Smooth muscle cell (in vitro differentiated cells): ENCODE data around the gene STK25. TPM values are rescaled to one million over a fixed set of nuclear protein-coding genes. Genes with fewer than 3 reads are reported as not detected.

Source experiments
- DNase-seq: peaks from one replicate; lab custom pipeline; 2025; ENCODE audit not compliant: unreplicated experiment; lab: John Stamatoyannopoulos, UW
- H2AFZ ChIP-seq: fragments of 200-600 bp; sonication (generic); 2 replicates; pipeline ENCODE4 v1.6.0; 2016; ENCODE audit warnings: antibody characterized with exemption, low read depth, mild to moderate bottlenecking
- H3F3A ChIP-seq: fragments of 200-600 bp; sonication (generic); 2 replicates; pipeline ENCODE4 v1.6.0; 2017; ENCODE audit warnings: antibody characterized with exemption, low read depth
- H3K27ac ChIP-seq: fragments of 200-600 bp; sonication (generic); 2 replicates; pipeline ENCODE4 v1.5.1; 2016; ENCODE audit warnings: low read depth, mild to moderate bottlenecking
- H3K27me3 ChIP-seq: fragments of 200-600 bp; sonication (generic); 2 replicates; pipeline ENCODE4 v1.6.1; 2016; ENCODE audit warnings: low read depth, mild to moderate bottlenecking
- H3K36me3 ChIP-seq: fragments of 200-600 bp; sonication (generic); 2 replicates; pipeline ENCODE4 v1.5.1; 2016; ENCODE audit warnings: low read depth
- H3K4me1 ChIP-seq: fragments of 200-600 bp; sonication (generic); 2 replicates; pipeline ENCODE4 v1.5.1; 2016; ENCODE audit warnings: low read depth
- H3K4me2 ChIP-seq: fragments of 200-600 bp; sonication (generic); 2 replicates; pipeline ENCODE4 v1.6.0; 2016; ENCODE audit warnings: mild to moderate bottlenecking
- H3K4me3 ChIP-seq: fragments of 200-600 bp; sonication (generic); 2 replicates; pipeline ENCODE4 v1.5.1; 2016; ENCODE audit warnings: mild to moderate bottlenecking
- H3K79me2 ChIP-seq: fragments of 200-600 bp; sonication (generic); 2 replicates; pipeline ENCODE4 v1.6.0; 2016; ENCODE audit warnings: low read depth, mild to moderate bottlenecking
- H3K9ac ChIP-seq: fragments of 200-600 bp; sonication (generic); 2 replicates; pipeline ENCODE4 v1.6.0; 2016; ENCODE audit warnings: low read depth
- H3K9me3 ChIP-seq: fragments of 200-600 bp; sonication (generic); replicated peaks from 2 replicates; pipeline ENCODE4 v1.5.1; 2016; ENCODE audit warnings: low read depth
- H4K20me1 ChIP-seq: fragments of 200-600 bp; sonication (generic); 2 replicates; pipeline ENCODE4 v1.6.0; 2016; ENCODE audit warnings: low read depth
- WGBS: methylation state at CpG from one replicate; pipeline ENCODE4 v1.1.7; 2016; ENCODE audit warnings: low lambda C conversion rate; 5-methylcytosine and 5-hydroxymethylcytosine counted together
- polyA plus RNA-seq: library from polyadenylated mRNA; unstranded; fragments of >200 nt; fragmentation: Nextera tagmentation; extraction: Ambion mirVana; gene quantifications from 2 replicates; pipeline ENCODE4 v1.2.1, GENCODE V29; 2016
- total RNA-seq: library from RNA; depleted of rRNA; stranded (reverse); fragments of >200 nt; gene quantifications from 2 replicates; pipeline ENCODE4 v1.2.3, GENCODE V29; 2014
- TF ChIP-seq, protein P1 (sequence below): fragments of 200-600 bp; sonication (generic); IDR thresholded peaks from 2 replicates; pipeline ENCODE4 v1.5.1; 2017; ENCODE audit warnings: borderline replicate concordance, mild to moderate bottlenecking, antibody characterized with exemption; ENCODE audit not compliant: insufficient read depth, poor library complexity, severe bottlenecking

Gene STK25
- total and polyA plus RNA-seq, 2 experiments from 2014 or later = 200 to 212 TPM

DNA sequence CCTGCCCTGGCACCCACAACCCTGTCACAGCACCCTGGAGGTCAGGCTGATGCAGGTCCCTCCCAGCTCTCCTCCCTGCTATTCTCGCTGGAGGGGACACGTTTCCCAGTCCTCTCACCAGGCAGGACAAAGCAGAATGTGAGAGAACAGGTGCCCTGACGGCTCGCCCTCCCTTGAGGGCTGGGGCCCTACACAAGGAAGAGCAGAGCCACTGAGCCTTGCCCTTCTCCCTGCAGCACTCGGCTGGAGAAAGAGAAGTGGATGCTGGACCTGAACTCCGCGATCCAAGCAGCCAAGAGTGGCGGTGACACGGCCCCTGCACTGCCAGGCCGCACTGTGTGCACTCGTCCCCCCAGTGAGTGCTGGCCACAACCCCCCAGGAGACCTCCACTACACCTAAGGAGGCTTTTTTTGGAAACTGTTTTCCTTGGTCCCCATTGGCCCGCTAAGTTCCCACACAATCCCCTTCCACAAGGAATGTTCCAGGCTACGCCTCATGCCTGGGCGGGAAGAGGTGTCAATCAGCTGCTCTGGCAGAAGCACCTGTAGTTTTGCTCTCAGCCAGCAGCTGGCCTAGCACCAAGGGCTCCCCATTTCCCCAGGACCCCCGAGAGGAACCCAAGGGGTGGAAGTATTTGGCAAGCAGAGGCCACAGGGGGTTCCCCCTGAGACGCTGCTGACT lies 17.4 kb downstream of the STK25 start:
- no peak for DNase-seq
- H3F3A ChIP-seq = no peaks in the 10 kb centered on the region
- H4K20me1 ChIP-seq = no peaks in the 10 kb centered on the region
- 87% methylated on average over 16 of the region's 16 CpGs for WGBS
- H3K9ac ChIP-seq = no peak overlapping the region
- H3K9me3 ChIP-seq = no peaks in the 10 kb centered on the region
- H3K4me3 ChIP-seq = no peak overlapping the region
- TF ChIP-seq, protein P1, sequence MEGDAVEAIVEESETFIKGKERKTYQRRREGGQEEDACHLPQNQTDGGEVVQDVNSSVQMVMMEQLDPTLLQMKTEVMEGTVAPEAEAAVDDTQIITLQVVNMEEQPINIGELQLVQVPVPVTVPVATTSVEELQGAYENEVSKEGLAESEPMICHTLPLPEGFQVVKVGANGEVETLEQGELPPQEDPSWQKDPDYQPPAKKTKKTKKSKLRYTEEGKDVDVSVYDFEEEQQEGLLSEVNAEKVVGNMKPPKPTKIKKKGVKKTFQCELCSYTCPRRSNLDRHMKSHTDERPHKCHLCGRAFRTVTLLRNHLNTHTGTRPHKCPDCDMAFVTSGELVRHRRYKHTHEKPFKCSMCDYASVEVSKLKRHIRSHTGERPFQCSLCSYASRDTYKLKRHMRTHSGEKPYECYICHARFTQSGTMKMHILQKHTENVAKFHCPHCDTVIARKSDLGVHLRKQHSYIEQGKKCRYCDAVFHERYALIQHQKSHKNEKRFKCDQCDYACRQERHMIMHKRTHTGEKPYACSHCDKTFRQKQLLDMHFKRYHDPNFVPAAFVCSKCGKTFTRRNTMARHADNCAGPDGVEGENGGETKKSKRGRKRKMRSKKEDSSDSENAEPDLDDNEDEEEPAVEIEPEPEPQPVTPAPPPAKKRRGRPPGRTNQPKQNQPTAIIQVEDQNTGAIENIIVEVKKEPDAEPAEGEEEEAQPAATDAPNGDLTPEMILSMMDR = no peak
- no peak overlapping the region for H3K4me2 ChIP-seq
- H2AFZ ChIP-seq = no peak overlapping the region
- no peaks in the 10 kb centered on the region for H3K27me3 ChIP-seq
- H3K36me3 ChIP-seq = no peaks in the 10 kb centered on the region
- no peaks in the 10 kb centered on the region for H3K79me2 ChIP-seq
- no peaks in the 10 kb centered on the region for H3K4me1 ChIP-seq
- no peak overlapping the region for H3K27ac ChIP-seq

DNA sequence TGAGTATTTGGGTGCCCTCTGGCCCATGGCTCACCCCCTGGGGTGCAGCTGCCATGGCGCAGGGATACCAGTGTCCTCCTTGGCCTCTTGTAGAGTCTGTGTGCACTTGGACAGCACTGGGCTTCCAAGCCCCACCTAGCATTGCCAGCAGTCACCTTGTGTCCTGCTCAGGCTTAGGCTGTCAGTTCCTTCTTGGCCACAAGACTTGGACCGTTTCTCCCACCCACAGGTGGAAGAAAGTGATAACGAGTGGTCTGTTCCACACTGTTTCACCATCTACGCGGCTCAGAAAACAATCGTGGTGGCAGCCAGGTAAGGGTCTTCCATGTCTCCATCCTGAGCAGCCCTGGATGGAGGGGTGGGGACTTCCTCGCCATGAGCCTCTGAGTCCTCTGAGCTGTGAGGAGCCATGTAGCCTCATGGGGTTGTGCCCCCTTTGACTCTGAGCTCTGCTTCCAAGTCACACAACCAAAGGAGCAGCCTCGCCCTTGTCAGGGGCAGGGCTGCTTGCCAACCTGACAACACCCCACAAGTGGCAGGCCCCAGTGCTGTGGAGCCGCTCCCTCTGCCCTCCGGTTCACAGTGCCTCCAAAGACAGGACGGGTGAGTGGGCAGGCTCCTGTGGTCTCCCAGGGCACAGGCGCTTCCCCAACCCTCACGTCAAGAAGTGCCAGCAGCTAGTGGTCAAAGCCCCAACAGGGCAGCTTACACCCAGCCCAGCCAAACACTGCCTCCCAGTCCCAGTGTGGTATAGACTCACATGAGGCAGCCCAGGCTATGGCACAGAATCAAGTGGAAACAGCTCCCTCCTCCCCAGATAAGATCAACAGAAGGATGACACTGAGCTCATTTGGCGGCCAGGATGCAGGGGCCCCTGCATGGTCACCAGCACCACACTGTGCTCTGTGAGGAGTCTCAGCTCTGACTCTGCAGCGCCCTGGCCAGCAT lies 18.4 kb downstream of the STK25 start:
- WGBS = 88% methylated on average over 15 of the region's 15 CpGs
- Histone ChIP-seq H3F3A (no peaks in the 10 kb centered on the region), H3K27ac (no peak overlapping the region), H3K4me3 (no peak overlapping the region), H3K9ac (no peak overlapping the region), H3K36me3 (no peaks in the 10 kb centered on the region), H3K9me3 (no peaks in the 10 kb centered on the region), H3K4me2 (no peak overlapping the region), H3K4me1 (no peaks in the 10 kb centered on the region), H2AFZ (no peak overlapping the region), H3K27me3 (no peaks in the 10 kb centered on the region), H3K79me2 (no peaks in the 10 kb centered on the region), H4K20me1 (no peaks in the 10 kb centered on the region)
- DNase-seq = no peak
- TF ChIP-seq, protein P1 = no peak

DNA sequence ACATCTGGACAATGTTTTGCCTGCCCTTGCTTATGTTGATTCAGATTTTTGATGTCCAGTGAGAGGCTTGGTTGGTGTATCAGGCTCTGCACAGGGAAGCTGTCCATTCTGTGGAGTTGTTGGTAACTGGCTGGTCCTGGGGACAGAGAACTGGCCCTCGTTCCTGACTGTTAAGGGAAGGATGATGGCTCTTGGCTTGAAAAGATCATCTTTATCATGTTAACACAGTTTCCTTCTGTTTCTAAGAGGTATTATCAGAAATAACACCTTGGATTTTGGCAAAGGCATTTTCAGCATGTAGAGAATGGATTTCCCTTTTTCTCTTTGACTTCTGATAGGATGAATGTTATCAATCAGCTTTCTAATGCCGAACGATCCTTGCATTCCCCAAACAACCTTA lies 19.3 kb downstream of the STK25 start:
- H4K20me1 ChIP-seq = no peaks in the 10 kb centered on the region
- TF ChIP-seq, protein P1 = no peak
- H2AFZ ChIP-seq = no peak overlapping the region
- no peak overlapping the region for H3K27ac ChIP-seq
- 83% methylated on average over 3 of the region's 3 CpGs for whole genome bisulfite sequencing
- DNase-seq = no peak
- no peaks in the 10 kb centered on the region for H3F3A ChIP-seq
- no peaks in the 10 kb centered on the region for H3K36me3 ChIP-seq
- no peak overlapping the region for H3K9ac ChIP-seq
- H3K27me3 ChIP-seq = no peaks in the 10 kb centered on the region
- H3K9me3 ChIP-seq = no peaks in the 10 kb centered on the region
- no peaks in the 10 kb centered on the region for H3K79me2 ChIP-seq
- H3K4me3 ChIP-seq = no peak overlapping the region
- no peaks in the 10 kb centered on the region for H3K4me1 ChIP-seq
- H3K4me2 ChIP-seq = no peak overlapping the region
